Activated CD4-positive, alpha-beta memory T cell treated with anti-CD3 and anti-CD28 coated beads, Interleukin-2, amount 10 ng/mL, durations not matched to agents 7 days and 5 days (primary cell): ENCODE measurements around the gene CCDC148. TPM values are rescaled to one million over a fixed set of nuclear protein-coding genes. Genes with fewer than 3 reads are reported as not detected.

Experiments
- CTCF ChIA-PET: fragments of 350-600 bp; sonication (Branson Sonifier 250); formaldehyde crosslinking; loops from one replicate; lab custom pipeline; 2021; ENCODE audit warnings: antibody characterized with exemption, inconsistent platforms; lab: Charles Lee
- POLR2A ChIA-PET: fragments of 350-600 bp; sonication (Branson Sonifier 250); formaldehyde crosslinking; loops from one replicate; lab custom pipeline; 2021; ENCODE audit warnings: antibody characterized with exemption; lab: Charles Lee
- DNase-seq: peaks from one replicate; pipeline ENCODE4 v3.0.0-alpha.2; 2020
- H3K27ac Mint-ChIP-seq: one replicate; pipeline ENCODE4 v1.8.0; 2021; ENCODE audit warnings: mild to moderate bottlenecking, mixed read lengths
- H3K27me3 Mint-ChIP-seq: one replicate; pipeline ENCODE4 v1.8.0; 2021; ENCODE audit warnings: mixed read lengths
- H3K36me3 Mint-ChIP-seq: one replicate; pipeline ENCODE4 v1.8.0; 2021; ENCODE audit warnings: low read depth, mixed read lengths
- H3K4me1 Mint-ChIP-seq: one replicate; pipeline ENCODE4 v1.8.0; 2021; ENCODE audit warnings: mixed read lengths
- H3K4me3 Mint-ChIP-seq: one replicate; pipeline ENCODE4 v1.8.0; 2021; ENCODE audit warnings: mild to moderate bottlenecking, mixed read lengths
- H3K9me3 Mint-ChIP-seq: one replicate; pipeline ENCODE4 v1.8.0; 2021; ENCODE audit warnings: mixed read lengths
- total RNA-seq, 2 experiments: library from RNA; stranded (reverse); gene quantifications; one replicate each; pipeline ENCODE4 v1.2.3, GENCODE V29; 2021

Gene CCDC148
- total RNA-seq, 2 experiments from 2014 or later: not detected

DNA sequence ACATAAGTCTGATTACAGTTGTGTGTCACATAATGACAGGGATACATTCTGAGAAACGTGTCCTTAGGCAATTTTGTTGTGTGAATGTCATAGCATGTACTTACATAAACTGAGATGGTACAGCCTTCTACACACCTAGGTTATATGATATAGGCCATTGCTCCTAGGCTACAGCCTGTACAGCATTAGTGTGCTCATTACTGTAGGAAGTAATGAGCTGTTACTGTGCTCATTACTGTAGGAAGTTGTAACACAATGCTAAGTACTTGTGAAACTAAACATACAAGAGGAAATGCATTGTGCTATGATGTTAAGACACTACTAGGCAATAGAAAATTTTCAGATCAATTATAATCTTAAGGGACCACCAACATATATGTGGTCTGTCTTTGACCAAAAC, 282.1 kb downstream of the CCDC148 start:
- CTCF ChIA-PET: no interaction called here

DNA sequence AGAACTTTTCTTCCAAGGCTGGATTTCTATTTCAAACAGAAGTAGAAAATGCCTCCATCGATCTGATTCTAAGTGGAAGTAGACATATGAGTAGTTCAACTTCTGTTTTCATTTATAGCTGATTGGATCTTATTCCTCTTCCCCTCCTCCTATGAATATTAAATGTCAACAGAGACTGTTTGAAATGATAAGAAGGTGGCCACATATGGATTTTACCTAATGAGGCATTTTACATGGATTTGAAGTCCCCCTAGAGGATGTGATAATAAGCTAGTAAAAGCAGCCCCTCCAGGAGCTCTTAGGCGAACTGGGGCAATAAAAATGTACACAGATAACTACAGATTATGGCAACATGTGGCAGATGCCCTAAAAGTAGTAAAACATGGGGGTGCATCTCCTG, 283.8 kb downstream of the CCDC148 start:
- Mint-ChIP-seq H3K36me3 (no peaks in the 10 kb centered on the region), H3K4me3 (no peak overlapping the region), H3K9me3 (no peaks in the 10 kb centered on the region), H3K27me3 (peaks cover 13% of the 10 kb centered on the region), H3K27ac (no peak overlapping the region), H3K4me1 (no peaks in the 10 kb centered on the region)
- POLR2A ChIA-PET: no interaction called here
- DNase-seq: no peak
- CTCF ChIA-PET: interaction anchor here (0.6 kb wide), 1 partner anchor 728 kb away, joined by 3 read pairs; no protein-coding TSS in a partner anchor

More for the DNA sequence above, 282.1 kb downstream of the CCDC148 start:
- no peak overlapping the region for H3K4me3 Mint-ChIP-seq
- peaks cover 12% of the 10 kb centered on the region for H3K27me3 Mint-ChIP-seq
- H3K36me3 Mint-ChIP-seq: no peaks in the 10 kb centered on the region
- H3K4me1 Mint-ChIP-seq: no peaks in the 10 kb centered on the region
- no peak overlapping the region for H3K27ac Mint-ChIP-seq
- H3K9me3 Mint-ChIP-seq: no peaks in the 10 kb centered on the region
- no peak for DNase-seq
- POLR2A ChIA-PET: no interaction called here

DNA sequence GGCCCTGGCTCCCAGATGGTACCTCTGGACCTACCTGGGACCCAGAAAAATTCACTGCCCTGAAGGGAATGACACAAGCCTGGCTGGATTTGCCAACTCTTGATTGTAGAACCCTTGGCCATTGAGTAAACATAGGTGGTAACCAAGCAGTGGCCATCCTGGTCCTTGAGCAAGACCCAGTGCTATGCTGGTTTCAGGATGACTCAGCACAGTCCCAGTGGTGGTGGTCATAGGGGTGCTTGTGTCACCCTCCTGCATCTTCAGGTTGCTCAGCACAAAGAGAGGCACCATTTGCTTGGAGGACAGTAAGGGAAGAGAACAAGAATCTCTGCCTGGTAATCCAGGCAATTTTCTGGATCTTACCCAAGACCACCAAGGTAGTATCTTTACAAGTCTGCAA, 302.0 kb downstream of the CCDC148 start:
- POLR2A ChIA-PET: no interaction called here
- DNase-seq: no peak
- no peaks in the 10 kb centered on the region for H3K4me1 Mint-ChIP-seq
- no peaks in the 10 kb centered on the region for H3K9me3 Mint-ChIP-seq
- H3K4me3 Mint-ChIP-seq: no peak overlapping the region
- peaks cover 3% of the 10 kb centered on the region for H3K27me3 Mint-ChIP-seq
- no peaks in the 10 kb centered on the region for H3K36me3 Mint-ChIP-seq
- no peak overlapping the region for H3K27ac Mint-ChIP-seq
- CTCF ChIA-PET: no interaction called here

DNA sequence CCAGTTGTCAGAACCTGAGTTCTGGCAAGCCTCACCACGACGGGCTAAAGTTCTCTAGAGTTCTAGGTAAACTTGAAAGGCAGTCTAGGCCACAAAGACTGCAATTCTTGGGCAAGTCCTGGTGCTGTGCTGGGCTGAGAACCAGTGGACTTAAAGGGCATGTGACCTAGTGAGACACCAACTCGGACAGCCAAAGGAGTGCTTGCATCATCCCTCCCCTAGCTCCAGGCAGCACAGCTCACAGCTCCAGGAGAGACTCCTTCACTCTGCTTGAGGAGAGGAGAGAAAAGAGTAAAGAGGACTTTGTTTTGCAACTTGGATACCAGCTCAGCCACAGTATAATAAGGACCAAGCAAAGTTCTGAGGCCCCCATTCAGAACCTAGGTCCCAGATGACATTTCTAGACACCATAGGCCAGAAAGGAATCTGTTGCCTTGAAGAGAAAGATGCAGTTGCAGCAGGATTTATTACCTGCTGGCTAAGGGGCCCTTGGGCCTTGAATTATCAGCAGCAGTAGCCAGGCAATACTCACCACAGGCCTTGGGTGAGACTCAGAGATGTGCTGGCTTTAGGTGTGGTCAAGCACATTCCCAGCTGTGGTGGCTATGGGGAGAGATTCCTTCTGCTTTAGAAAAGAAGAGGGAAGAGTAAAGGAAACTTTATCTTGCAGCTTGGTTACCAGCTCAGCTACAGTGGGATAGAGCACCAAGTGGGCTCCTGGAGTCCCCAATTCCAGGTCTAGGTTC, 303.1 kb downstream of the CCDC148 start:
- ChIA-PET CTCF (no interaction called here), POLR2A (no interaction called here)
- Mint-ChIP-seq H3K4me1 (no peaks in the 10 kb centered on the region), H3K27ac (no peak overlapping the region), H3K9me3 (no peaks in the 10 kb centered on the region), H3K27me3 (peaks cover 4% of the 10 kb centered on the region), H3K36me3 (no peaks in the 10 kb centered on the region), H3K4me3 (no peak overlapping the region)
- DNase-seq: no peak

DNA sequence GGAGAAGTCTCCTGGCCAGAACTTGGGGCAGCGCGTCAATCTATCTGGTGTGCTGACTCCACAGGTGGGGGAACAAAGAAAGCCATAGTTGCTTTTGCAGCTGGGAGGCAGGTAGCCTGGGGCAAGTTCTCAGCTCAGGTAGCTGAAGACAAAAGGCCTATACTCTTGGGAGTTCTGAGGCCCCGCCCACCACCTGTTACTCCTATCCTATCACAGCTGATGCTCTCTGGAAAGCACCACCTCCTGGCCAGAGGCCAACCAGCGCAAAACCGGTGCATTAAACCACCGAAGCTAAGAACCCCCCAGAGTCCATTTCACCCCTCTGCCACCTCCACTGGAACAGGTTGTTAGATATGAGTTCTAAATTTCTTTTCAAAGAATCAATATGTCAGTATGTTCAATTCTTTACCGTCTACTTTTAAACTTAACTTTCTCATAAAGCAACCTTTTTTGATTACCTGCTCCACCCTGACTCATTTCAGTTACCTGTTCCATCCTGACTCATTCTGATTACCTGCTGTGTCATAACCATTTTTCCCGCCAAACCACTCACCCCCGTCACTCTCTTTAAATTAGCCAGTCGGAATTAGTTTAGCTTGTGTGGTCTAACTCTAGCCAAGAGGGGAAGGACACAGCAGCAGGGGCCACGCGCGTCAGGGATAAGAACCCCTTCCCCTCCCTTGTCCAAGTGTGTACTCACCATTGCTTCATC, 311.5 kb downstream of the CCDC148 start:
- Mint-ChIP-seq H3K9me3 (no peaks in the 10 kb centered on the region), H3K36me3 (no peaks in the 10 kb centered on the region), H3K27ac (no peak overlapping the region), H3K27me3 (peaks cover 16% of the 10 kb centered on the region), H3K4me3 (no peak overlapping the region), H3K4me1 (no peaks in the 10 kb centered on the region)
- ChIA-PET POLR2A (no interaction called here), CTCF (no interaction called here)
- no peak for DNase-seq

DNA sequence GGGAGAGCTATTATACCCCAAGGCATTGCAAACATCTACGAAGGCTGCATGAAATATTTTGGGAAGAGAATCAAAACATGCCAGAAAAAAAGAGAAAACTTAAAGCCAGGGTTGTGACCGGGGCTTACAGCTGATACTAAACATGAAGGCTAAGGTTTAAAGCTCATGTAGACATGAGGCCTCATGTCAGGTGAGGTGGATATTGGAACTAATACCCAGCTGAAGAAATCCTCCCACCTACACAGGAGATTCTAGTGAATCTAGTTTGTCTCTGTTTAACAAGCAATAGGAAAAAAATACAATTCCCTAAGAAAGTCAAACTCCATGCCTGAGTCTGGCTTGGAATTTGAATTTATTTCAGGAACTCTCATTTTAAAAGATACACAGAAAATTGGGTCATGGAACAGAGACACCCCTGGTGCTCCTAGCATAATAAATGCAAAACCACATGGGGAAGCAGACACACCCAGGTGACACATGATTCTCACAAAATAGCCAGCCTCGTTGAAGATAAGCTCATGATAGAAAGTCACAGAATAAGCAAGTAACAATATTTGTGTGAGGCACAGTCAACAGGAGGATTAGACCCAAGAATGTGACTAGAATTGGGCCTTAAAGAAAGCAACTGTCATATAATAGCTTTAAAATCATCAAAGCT, 312.7 kb downstream of the CCDC148 start:
- no peaks in the 10 kb centered on the region for H3K9me3 Mint-ChIP-seq
- no peaks in the 10 kb centered on the region for H3K4me1 Mint-ChIP-seq
- H3K27me3 Mint-ChIP-seq: peaks cover 14% of the 10 kb centered on the region
- ChIA-PET POLR2A (no interaction called here), CTCF (no interaction called here)
- H3K27ac Mint-ChIP-seq: no peak overlapping the region
- H3K36me3 Mint-ChIP-seq: no peaks in the 10 kb centered on the region
- DNase-seq: no peak
- H3K4me3 Mint-ChIP-seq: no peak overlapping the region

DNA sequence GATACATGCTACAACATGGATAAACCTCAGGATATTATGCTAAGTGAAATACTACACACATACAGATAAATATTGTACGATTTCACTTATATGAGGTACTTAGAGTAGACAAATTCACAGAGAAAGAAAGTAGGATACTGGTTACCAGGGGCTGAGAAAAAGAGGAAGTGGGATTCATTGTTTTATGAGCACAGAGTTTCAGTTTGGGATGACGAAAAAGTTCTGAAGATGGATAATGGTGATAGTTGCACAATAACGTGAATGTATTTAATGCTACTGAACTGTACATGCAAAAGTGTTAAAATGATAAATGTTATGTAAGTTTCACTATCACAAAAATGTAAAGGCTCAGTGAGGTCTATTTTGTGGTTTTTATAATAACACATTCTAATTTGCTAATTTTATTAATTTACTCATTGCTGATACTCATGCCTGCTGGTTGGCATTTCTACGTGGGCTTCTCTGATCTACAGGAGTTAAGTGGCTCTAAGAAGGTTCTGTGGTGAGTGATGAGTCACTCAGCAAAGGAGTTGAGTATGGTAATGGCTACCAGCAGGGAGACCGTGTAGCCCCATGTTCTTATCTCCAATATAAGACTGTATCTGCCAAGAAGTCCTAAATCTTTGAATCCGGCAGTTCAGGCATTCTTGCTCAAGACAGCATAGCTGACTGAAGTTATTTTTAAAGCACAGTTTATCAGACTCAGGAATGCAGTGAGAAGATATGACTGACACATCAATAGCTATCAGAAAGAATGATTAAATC, 313.8 kb downstream of the CCDC148 start:
- Mint-ChIP-seq H3K9me3 (no peaks in the 10 kb centered on the region), H3K4me3 (no peak overlapping the region), H3K27ac (no peak overlapping the region), H3K36me3 (no peaks in the 10 kb centered on the region), H3K4me1 (no peaks in the 10 kb centered on the region), H3K27me3 (peaks cover 14% of the 10 kb centered on the region)
- ChIA-PET CTCF (no interaction called here), POLR2A (no interaction called here)
- no peak for DNase-seq

DNA sequence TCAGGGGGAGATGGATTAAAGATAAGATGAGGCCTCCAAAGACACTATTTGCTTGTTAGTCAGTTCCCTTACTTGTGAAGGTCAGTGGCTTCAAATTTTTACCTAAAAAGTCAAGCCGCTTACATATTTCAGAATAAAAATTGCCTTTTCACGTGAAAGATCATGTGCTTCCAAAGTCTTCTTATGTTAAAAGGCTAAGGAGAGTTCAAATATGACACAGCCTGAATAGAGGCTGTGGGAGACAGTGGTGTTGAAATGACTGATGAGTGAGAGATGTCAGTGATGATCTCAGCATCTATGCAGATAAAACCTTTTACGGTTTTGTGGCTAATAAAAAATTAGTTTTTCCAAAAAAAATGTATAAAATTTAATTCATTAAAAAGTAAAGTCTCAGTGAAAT, 314.4 kb downstream of the CCDC148 start:
- H3K4me3 Mint-ChIP-seq: no peak overlapping the region
- peaks cover 10% of the 10 kb centered on the region for H3K27me3 Mint-ChIP-seq
- CTCF ChIA-PET: no interaction called here
- no peaks in the 10 kb centered on the region for H3K9me3 Mint-ChIP-seq
- no peak for DNase-seq
- no peaks in the 10 kb centered on the region for H3K4me1 Mint-ChIP-seq
- H3K27ac Mint-ChIP-seq: no peak overlapping the region
- POLR2A ChIA-PET: no interaction called here
- no peaks in the 10 kb centered on the region for H3K36me3 Mint-ChIP-seq

DNA sequence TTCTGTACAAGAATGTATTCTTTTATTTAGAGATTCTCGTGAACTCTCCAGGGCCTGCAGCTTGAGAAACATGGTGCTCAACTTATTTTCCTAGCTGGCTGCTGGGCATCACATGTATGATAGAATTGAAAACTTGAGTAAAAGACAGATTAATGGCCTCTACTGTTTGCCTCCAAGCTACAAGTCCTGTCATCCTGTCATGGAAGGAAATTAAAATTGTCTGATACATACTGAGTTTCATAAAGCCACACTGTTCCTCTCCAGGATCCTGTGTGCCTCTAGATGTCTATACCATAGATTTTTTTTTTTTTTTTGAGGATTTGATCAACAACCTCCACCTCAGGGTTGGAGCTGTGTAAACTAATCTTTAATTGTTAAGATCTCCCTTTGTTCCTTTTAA, 316.4 kb downstream of the CCDC148 start:
- H3K4me3 Mint-ChIP-seq: no peak overlapping the region
- H3K36me3 Mint-ChIP-seq: no peaks in the 10 kb centered on the region
- CTCF ChIA-PET: no interaction called here
- no peak overlapping the region for H3K27ac Mint-ChIP-seq
- POLR2A ChIA-PET: interaction anchor here (0.7 kb wide), 1 partner anchor 102 kb away, joined by 6 read pairs; no protein-coding TSS in a partner anchor
- H3K27me3 Mint-ChIP-seq: peaks cover 9% of the 10 kb centered on the region
- no peak for DNase-seq
- no peaks in the 10 kb centered on the region for H3K4me1 Mint-ChIP-seq
- no peaks in the 10 kb centered on the region for H3K9me3 Mint-ChIP-seq

DNA sequence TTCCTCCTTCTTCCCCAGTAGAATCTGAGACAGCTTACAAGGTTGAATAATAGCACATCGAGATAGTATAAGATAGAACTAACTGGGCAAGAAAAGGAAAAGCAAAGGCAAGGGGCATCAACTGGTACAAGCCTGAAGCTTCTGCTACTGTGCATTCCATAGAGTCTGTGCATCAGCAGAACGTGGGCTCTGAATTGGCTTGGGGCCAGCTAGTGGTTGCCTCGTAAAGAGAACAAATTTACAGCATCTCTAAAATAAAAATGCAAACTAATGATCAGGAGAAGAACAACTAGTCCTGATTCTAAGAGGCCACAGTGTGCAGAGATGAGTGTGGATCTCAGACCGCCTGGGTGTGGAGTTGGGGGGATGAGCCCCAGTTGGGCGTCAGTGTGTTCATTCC, 318.3 kb downstream of the CCDC148 start:
- ChIA-PET POLR2A (no interaction called here), CTCF (no interaction called here)
- Mint-ChIP-seq H3K36me3 (no peaks in the 10 kb centered on the region), H3K4me1 (no peaks in the 10 kb centered on the region), H3K9me3 (no peaks in the 10 kb centered on the region), H3K27me3 (peaks cover 11% of the 10 kb centered on the region), H3K27ac (no peak overlapping the region), H3K4me3 (no peak overlapping the region)
- DNase-seq: no peak

DNA sequence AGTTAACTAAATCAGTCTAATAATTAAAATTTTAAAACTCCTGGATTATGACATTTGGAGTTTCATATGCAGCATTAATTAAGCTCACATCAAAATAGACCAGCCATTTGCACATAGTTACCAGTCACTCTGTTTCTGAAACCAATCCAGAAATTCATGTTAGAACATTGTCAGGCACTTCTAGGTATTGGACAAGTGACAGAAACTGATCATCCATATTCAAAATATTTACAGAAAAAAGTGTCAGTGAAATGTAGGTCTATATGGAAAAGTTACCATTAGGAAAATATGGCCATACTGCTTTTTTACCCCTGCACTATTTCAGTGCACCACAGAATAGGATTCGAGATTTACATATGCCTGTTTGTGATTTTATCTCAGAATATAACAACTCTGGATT, 321.5 kb downstream of the CCDC148 start:
- H3K9me3 Mint-ChIP-seq: no peaks in the 10 kb centered on the region
- H3K27me3 Mint-ChIP-seq: peaks cover 5% of the 10 kb centered on the region
- H3K27ac Mint-ChIP-seq: no peak overlapping the region
- H3K36me3 Mint-ChIP-seq: no peaks in the 10 kb centered on the region
- ChIA-PET POLR2A (no interaction called here), CTCF (no interaction called here)
- H3K4me1 Mint-ChIP-seq: no peaks in the 10 kb centered on the region
- no peak overlapping the region for H3K4me3 Mint-ChIP-seq
- no peak for DNase-seq

DNA sequence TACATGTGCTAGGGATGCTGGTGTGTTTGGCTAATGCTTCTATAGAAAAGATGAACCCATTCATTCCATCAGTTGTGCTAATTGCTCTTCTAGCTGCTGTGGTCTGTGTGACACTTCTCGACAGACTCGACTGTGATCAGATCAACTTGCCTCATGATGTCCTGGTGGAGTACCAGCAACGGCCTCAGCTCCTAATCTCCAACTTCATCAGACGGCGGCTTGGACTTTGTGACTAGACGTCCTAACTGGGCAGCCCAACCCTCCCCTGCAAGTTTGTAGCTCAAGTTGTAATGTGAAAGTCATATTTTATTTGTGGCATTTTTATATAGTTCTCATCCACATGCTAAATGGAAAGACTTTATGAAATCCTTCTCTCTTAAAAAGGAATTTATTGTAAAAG, 321.9 kb downstream of the CCDC148 start:
- H3K27ac Mint-ChIP-seq: no peak overlapping the region
- no peaks in the 10 kb centered on the region for H3K4me1 Mint-ChIP-seq
- DNase-seq: no peak
- no peak overlapping the region for H3K4me3 Mint-ChIP-seq
- ChIA-PET POLR2A (no interaction called here), CTCF (no interaction called here)
- H3K9me3 Mint-ChIP-seq: no peaks in the 10 kb centered on the region
- H3K27me3 Mint-ChIP-seq: peaks cover 2% of the 10 kb centered on the region
- H3K36me3 Mint-ChIP-seq: no peaks in the 10 kb centered on the region

DNA sequence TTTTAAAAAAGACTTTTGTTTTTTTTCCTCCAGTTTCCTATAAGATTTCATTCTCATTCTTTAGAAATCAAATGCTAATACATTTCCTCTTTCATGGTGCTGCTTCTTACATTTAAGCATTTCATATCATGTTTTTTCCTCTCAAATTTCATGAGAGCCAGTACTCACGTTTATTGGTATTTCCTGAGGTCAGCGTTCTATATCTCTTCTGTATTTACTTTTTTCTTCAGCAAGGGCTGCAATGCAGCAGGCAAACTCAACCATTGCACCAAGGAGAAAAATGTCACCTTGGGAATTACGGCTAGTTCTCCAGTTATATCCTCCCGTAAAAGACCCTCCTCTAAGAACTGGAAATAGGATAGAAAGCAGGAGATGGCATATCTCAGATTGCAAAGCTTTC, 322.5 kb downstream of the CCDC148 start:
- H3K27me3 Mint-ChIP-seq: peaks cover 4% of the 10 kb centered on the region
- ChIA-PET POLR2A (no interaction called here), CTCF (no interaction called here)
- no peak for DNase-seq
- H3K36me3 Mint-ChIP-seq: no peaks in the 10 kb centered on the region
- H3K4me1 Mint-ChIP-seq: no peaks in the 10 kb centered on the region
- H3K27ac Mint-ChIP-seq: no peak overlapping the region
- no peak overlapping the region for H3K4me3 Mint-ChIP-seq
- no peaks in the 10 kb centered on the region for H3K9me3 Mint-ChIP-seq
